NCI-H1930 (cell line): ENCODE results near the gene CDX2.
"Not testable (repeated sequence)": the region's sequence is repeated elsewhere in the genome, so short reads cannot be mapped to it uniquely, and the experiment has no call there.

Experiments used
- DNase-seq, 2 experiments: peaks; one replicate each; lab custom pipeline; 2025; lab: John Stamatoyannopoulos, UW

Gene CDX2

DNA sequence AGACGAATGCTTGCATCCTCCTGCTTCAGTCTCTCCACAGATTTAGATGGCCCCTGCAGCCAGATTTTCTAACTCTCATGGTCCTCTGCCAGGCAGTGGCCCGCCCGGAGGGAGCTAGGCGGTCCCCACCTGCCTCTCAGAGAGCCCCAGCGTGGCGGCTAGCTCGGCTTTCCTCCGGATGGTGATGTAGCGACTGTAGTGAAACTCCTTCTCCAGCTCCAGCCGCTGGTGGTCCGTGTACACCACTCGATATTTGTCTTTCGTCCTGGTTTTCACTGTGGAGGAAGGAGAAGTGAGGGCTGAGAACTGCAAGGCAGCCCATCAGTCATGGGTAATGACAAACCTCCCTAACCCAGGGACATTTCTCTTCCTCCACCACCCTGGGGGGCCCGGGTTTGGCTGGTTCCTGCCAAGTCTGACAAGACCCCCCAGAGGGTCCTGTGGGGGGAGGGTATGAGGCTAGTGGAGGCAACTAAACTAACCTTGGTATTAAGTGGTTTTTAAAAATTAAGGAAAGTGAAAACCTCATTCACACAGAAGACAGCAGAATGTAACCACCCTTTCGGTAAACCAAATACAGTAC, 4.3 kb downstream of the CDX2 start:
- DNase-seq: no peak

DNA sequence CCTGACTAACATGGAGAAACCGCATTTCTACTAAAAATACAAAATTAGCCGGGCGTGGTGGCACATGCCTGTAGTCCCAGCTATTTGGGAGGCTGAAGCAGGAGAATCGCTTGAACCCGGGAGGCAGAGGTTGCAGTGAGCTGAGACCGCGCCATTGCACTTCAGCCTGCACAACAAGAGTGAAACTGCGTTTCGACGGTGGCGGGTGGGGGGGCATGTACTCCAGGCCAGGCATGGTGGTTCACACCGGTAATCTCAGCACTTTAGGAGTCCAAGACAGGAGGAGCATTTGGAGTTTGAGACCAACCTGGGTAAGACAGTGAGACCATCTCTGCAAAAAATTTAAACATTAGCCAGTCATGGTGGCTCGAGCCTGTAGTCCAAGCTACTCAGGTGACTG, 4.9 kb downstream of the CDX2 start:
- DNase-seq: not testable (repeated sequence)

DNA sequence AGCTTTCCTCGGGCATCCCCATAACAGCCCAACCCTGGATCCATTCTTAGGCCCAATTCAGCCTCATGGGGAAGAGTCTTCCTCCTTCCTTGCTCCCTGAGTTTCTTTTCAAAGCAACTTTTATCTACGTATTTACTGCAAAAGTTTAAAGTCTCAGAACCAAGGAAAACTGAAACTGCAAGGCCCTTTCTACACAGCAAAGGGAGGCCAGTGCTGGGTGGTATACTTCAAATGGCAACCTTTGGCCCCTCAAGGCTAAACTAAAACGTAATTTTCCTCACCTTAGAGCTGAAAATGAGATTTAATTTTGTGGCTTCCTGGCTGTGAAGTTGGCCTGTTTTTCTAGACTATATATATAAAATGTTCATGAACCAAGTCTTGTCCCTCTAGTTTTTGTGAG, 5.6 kb downstream of the CDX2 start:
- DNase-seq: no peak

DNA sequence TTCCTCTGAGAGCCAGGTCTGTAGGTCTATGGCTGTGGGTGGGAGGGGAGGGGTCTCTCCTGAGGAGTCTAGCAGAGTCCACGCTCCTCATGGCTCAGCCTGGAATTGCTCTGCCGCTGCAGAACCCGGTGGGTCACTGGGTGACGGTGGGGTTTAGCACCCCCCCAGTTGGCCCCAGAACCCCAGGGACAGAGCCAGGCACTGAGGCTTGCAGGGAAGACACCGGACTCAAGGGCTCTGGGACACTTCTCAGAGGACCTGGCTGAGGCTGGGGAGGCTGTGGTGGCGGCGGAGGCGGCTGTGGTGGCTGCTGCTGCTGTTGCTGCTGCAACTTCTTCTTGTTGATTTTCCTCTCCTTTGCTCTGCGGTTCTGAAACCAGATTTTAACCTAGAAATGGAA, 6.1 kb downstream of the CDX2 start:
- no peak for DNase-seq

DNA sequence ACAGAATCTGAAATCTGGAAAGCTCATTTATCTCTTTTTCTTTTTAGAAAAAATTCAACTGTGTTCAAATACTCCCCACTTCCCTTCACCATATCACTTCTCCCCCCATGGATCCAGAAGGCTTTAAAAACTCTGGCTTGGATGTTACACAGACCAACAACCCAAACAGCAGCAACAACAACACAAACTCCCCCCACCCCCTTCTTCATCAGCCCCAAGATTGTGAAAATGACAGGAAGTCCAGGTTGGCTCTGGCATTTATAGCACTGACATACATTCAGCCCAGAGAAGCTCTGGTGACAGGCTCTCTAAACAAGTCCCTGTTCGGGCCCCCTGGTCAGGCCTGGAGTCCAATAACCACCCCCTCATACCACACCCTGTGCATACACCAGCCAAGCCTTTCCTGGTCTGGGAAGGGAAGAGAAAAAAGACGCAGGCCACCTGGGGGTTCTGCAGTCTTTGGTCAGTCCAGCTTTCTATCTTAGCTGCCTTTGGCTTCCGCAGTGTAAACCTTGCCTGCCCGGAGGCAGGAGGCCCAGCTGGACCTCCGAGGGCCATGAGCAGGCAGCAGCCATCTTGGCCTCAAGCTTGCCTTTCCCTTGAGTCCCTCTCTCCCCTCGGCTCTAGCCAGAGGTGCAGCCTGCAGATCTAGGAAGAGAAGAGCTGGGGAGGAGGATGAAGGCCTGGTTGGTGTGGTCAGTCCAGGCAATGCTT, 6.8 kb downstream of the CDX2 start:
- no peak for DNase-seq

DNA sequence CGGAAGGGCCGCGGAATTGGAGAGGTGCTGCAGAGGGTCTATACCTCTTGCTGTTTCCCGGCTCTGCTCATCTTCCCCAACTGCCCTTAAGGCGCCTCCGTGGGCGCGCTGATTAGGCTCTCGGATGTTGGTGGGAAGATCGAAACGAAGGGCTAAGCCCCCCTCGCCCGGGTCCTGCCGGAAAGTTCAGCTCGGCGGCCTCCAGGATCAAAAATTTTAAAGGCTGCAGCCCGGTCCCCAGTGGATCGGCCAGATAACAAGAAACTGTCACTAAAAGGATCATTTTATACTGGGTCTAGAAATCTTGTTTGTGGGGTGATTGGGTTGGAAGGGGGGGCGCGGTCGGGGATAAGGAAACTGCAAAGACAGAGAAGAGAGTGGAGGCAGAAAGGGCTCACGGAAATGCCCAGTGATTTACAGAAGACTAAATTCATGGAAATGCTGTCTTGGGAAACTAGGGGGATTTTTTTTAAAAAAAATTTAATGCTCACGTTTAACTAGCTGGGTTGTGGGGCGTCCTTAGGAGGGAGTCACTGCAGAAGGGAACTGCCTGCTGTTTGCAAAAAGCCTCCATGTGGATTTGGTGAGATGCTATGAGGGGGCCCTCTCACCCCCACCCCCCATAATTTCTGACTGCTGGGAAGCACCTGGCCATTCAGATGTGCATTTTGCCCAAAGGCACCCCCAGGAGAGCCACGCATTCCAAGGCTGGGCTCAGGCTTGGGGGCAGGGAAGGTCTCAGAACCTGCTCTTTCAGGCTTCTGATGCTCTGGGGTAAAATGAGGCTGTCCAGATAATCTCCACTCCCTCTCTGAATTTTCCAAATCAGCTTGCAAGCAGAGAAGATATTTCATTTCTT, 7.7 kb downstream of the CDX2 start:
- DNase-seq: no peak

DNA sequence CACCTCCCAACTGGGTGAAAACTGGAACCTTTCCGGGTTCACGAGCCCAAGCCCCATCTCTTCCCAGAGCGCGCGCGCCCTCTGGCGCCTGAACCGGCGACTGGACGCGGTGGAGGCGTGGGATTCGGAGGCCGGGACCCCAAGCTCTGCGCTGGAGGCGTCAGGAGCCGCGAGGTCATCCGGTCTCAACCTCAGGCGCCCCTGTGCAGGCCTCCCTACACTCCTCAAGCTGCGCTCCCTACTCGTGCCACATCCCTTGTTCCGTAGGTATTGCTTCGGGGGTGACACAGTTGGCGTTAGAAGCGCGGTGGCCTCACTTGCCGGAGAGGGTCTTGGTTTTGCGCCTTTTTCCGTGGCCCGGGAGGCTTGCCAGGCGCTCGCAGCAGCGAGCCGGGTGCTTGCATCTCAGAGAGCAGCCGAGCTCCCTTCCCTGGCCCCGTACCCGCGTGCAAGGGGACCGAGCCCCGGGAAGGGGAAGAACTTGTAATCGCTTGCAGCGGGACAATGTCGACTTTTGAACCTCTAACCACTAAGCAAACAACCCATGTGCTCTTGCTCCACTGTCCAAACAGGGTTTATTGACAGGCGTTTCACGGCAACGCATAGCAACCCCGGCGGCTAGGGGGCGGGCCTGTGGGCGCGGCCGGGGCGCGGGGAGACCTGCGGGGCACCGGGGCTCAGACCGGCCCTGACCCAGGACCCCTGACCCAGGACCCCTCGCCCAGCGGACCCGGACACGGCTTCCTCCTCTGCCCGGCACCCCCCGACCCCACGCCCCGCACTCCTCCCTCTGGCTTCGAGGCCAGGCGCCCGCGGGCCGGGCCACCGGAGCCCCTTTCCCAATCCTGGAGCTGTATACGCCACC, 8.5 kb downstream of the CDX2 start:
- DNase-seq: peak; percentile 60 to 74

DNA sequence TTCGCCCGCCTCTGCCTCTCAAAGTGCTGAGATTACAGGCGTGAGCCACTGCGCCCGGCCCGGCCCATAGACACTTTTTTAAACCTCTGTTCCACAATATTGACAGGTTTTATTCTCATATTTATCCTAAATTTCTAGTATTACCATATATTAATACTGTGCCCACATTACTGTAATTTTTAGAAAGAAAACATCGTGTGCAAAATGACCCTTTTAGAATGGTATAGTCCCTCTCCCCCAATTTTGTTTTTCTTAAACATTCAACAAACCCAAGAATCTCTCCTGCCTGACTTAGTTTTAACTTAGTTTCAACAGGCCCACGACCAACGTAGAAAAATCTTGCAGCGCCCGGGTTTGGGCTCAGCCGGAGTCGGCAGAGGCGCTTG, 9.1 kb downstream of the CDX2 start:
- DNase-seq: no peak

DNA sequence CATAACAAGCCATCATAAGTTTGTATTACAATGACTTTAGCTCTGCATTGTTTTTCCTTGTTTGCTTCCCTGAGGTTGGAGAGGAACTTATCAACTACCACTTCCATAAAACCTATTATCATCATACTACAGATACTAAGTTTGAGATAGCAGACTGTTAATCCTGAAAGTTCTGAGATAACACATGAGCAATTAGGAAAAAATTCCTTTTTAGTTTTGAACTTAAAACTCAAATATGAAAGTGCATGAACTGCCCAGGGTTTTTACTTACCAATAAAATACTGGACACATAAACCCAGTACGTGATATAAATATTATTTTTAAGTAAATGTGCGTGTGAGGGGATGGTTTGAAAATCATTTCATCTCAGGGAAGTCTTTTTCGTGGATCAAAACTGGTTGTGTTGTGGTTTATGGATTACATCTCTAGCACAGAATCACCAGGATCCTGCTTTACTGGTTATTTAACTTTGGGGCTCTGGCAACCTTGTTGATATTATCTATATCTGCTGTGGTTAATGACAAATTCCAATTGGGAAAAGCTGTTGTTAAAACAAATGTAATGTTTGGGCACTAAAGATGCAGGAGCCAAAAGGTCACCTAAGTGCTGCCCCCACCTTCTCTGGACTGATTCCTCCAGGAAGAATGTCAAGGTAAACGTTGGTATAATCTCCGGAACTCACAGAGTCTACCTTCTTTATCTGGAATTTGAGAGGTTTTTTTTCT, 12.4 kb downstream of the CDX2 start:
- DNase-seq: no peak

DNA sequence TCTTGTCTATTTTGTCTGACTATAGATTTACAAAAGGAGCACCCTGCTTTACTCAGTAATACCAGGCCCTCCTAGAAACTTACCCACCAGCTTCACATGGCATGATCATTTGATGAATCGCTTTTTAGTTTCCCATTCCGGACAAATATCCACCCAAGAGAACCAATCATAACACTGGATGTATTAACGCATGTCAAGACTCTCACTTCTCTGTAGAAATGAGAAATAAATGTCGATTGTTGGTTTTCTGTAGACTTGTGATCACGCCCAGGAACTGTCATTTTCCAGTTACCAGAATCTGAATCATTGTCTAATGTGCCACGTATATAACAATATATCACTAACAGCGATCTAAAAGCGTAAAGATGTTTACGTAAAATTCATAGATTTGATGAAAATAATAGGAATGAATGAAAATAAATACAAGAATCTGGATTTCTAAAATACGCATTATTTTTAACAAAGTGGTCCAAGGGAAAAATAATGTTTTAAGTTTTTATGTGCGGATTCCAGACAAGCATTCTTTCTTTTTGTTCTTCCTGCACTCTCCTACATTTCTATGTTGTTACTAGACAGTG, 14.0 kb downstream of the CDX2 start:
- DNase-seq: no peak

DNA sequence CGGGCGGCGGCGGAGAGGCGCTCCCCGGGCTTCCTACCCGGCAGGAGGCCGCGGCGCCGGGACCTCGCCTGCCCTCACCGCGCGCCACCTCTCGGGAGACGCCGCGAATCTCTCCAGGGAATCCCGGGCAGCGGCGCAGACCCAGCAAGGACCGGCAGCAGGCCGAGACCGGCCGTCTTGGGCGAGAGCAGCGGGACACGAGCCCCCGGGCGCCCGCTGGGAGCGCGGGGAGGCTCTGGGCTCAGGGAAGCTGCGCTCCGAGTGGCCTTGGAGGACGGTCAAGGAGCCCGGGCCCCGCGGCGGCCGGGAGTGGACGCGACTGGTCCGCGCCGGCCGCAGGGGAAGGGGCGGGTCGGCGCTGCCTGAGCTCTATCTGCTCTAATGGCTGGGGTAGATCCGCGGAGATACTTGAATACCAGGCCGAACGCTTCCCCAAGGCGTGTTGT, 14.7 kb downstream of the CDX2 start:
- DNase-seq: peak; percentile 61 to 82

DNA sequence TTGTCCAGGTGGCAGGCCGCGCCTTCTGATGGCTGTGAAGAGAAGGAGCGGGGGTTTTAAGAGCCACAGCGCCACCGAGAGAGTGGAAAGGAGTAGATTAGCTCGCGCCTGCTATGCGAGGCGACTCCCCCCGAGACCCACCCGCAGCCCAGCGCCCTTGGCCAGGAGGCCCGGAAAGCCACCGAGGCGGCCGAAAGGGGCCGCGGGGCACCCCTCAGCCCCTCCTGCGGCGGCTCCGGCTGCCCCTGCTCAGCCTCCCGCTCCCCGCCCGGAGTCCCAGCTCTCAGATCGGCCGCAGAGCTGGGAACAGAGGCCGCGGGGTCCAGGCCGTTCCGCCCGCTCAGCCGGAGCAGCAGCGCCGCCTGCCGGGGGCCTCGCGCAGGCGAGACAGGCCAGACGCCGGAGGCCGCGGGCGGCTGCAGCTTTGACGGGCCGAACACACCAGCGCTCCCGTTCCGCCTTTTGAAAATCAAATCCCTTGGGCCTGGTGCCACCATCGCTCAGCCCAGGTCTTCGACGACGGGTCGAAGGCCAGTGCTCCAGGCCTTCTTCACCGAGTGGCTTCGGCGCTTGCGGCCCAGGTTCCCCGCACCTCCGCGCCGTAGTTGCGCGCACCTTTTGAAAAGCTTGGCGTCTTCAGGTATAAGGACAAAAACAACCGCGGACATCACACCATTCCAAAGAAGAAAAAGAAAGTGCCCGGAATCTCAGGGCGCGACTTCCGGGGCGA, 15.3 kb downstream of the CDX2 start:
- peak; percentile 60 to 84 for DNase-seq

DNA sequence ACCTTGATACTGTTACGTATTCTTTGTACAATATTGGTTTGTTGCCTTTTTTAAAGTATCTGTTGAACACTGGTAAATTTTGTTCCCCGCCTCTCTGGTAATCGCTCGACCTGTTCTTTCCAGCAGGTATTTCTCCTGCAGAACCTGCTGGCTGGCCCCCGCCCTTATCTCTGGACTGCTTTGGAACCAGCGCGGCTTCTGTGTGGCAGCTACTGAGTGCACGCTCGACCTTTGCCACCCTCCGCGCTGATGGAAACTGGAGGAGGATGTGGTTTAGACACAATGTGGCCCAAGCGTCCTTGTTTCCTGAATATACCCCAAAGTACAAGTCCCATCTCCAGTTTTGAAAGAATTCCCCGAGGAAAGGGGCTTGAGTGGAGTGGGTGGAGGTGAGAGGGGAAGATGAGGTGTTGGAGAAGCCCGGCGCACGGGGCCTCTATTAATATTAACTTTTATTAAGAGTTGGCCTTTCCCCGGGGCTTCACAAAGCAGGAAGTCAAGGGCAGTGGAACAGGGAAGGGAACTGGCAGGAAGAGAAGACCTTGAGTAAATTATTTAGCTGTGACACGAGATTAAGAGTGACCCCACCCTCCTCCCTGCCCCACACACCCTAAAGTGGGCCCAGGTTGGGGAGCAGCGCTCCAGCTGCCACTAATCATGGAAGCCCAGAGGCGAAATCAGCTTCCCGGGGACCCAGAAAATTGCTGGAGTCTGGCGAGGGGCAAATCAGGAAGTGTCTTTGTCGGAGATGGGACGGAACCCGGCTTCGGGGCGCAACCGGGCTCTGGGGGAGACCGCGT, 16.0 kb downstream of the CDX2 start:
- DNase-seq: no peak

DNA sequence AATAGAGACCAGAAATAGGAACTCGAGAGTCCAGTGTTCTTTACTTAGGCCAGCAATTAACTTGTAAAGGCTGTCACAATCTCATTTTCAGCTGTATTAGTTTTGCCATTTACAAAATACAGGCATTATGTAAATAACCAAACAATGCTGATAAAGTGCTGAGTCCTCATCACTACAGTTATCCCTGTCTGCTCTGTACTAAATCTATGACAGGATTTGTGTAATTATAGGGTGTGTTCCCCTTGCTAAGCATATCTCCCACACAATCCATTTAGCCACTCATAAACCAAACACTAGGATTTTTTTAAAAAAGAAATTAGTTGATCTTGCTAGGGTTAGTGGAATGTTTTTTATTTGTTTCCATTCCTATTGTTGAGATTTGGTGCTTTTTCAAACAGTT, 26.1 kb downstream of the CDX2 start:
- no peak for DNase-seq

DNA sequence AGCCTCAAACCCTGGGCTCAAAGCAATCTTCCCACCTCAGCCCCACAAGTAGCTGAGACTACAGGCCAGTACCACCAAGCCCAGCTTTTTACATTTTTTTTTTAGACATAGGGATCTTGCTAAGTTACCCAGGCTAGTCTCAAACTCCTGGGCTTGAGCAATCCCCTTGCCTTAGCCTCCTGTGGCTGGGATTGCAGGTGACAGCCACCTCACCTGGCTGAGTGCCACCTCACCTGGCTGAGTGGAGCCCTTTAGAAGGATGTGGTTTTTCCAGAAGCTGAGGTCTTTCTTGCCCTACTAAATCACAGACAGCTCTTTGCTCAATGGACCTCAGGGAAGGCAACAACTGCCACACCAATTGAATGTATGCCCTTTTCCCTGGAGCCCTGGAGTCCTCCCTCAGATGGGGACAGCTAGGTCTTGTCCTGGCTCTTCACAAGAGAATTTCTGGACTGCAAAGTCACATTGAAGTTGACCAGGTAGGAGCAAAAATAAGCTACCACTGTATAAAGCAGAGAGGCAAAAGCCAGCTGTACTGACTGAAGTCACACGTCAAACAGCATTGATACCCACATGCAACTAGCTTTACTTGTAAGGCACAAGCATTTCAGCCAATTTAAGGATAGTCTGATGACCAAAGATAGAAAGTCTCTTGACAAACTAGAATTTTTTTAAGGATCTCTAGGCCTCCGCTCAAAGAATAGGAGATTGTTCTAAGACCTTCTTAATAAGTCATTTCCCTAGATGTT, 35.4 kb downstream of the CDX2 start:
- no peak for DNase-seq

DNA sequence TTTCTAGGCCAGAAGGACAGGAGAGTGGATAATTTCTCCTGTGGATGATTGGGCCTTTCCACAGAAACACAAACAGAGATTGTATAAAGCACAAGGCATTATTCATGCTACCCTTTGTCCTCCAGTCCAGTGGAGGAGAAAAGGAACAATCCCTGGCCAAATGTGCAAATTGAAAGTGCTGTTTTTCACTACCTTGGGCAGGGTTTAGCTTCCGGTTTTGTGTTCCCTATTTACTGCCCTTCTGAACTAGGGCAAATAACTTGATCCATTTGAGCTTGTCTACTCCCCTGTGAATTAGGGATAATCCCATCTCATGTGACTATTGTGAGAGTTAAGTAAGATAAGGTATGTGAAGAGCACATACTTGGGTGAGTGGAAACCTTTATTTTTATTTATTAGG, 36.0 kb downstream of the CDX2 start:
- DNase-seq: no peak

DNA sequence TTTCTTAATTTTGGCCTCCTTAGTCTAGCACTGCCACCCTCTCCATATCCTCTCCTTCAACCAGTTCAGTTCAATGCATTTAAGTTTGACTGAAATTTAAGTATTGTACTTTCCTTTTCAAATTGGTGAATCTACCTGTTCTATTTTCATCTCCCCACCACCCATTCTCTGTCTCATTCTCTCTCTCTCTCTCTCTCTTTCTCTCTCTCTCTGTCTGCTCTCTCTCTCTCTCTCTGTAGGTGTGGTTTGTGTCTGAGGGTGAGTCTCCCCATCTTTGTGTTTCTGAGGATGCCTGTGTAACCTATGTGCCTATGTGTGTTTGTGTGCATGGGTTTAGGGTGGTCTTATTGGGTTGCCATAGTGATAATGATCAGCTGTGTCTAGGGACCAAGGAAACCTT, 39.2 kb downstream of the CDX2 start:
- no peak for DNase-seq

DNA sequence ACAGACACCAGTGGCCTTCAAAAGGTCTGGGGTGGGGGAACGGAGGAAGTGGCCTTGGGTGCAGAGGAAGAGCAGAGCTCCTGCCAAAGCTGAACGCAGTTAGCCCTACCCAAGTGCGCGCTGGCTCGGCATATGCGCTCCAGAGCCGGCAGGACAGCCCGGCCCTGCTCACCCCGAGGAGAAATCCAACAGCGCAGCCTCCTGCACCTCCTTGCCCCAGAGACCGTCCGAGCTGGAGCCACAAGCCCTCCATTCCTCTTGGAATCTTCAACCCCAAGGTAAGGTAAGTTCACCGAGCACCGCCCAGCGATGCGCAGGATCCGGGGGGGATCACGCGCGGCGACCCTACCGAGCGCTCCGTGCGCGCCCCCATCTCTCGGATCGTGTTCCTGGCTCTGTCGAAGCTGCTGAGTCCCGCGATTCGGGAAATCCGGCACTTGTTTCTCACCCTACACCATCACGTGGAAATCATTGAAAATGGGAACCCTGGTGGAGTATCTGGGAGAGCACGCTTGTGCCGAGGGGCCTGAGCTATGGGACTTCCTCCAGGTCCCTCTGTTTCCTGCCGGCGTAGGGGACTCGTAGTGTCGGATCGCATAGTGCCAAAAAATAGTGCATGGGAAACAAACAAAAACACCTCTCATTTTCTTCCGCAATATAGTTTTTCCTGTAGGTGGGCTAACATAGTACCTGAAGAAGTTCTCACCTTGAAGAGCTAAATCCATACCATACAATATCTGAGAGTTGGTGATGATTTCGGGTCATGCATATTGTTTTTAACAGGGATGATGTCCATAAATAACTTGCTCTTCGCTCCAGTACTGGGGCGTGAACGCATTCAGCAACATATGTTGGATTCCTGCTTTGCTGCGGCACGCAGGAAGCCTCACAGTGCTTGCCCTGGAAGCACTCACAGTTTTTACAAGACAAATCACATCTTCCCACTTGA, 40.0 kb downstream of the CDX2 start:
- no peak for DNase-seq
